Adrenal gland (tissue), 5 donors: Measurements from ENCODE around the gene BTBD18.

ENCODE experiments used
- POLR2A ChIP-seq, 2 donors: fragments of 450-650 bp; IDR thresholded peaks; one replicate each; pipeline ENCODE4 v1.6.1; 2017; ENCODE audit warnings: antibody characterized with exemption in 2 of 2, mild to moderate bottlenecking in 2 of 2, moderate library complexity in 1 of 2
- TF ChIP-seq, protein P1 (sequence below), 6 experiments: fragments of 450-650 bp in 4 of 6; fragments of 200-600 bp in 2 of 6; sonication (generic) in 1 of 6; IDR thresholded peaks; 1 replicate in 5 of 6; 2 replicates in 1 of 6; pipeline versions ENCODE4 v1.5.1 to v1.8.0; 2016 to 2021; ENCODE audit warnings: antibody characterized with exemption in 6 of 6, mild to moderate bottlenecking in 2 of 6, moderate library complexity in 1 of 6
- donor health status: DM: no; HTN: no; CAD: no.

DNA sequence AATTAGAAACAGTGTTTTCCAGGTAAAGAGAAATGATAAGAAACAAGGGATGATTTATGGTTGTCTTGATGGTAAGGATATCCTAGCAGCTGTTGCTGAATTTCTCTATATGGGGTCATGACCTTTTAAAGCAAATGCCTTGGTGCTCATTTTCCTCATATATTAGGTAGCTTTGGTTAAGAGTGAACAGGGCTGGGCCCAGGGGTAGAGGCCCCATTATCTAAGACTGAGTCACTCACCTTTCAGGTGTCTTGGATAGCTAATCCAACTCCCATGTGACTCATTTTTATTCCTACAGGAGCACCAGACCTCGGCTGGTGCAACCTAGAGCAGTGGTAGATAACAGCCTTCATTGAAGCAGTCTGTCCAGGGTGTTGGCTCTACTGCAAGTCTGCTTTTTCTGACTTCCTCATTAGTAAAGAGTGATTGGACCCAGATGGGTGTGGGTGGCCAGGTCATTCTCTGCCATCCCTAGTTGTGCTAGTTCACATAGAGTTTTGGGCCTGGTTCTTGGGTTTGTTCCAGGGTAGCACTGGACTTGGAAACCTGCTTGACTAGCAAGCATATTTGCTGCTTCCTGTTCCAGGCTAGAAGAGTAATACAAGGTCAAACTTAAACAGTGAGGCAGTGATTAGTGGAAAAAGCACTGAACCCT lies 47.4 kb upstream of the BTBD18 start:
- TF ChIP-seq, protein P1, sequence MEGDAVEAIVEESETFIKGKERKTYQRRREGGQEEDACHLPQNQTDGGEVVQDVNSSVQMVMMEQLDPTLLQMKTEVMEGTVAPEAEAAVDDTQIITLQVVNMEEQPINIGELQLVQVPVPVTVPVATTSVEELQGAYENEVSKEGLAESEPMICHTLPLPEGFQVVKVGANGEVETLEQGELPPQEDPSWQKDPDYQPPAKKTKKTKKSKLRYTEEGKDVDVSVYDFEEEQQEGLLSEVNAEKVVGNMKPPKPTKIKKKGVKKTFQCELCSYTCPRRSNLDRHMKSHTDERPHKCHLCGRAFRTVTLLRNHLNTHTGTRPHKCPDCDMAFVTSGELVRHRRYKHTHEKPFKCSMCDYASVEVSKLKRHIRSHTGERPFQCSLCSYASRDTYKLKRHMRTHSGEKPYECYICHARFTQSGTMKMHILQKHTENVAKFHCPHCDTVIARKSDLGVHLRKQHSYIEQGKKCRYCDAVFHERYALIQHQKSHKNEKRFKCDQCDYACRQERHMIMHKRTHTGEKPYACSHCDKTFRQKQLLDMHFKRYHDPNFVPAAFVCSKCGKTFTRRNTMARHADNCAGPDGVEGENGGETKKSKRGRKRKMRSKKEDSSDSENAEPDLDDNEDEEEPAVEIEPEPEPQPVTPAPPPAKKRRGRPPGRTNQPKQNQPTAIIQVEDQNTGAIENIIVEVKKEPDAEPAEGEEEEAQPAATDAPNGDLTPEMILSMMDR (IDR thresholded peaks at IDR 0.05): no peak
- TF ChIP-seq POLR2A (IDR thresholded peaks at IDR 0.05): no peak
